Dendritic cell treated with granulocyte-macrophage colony-stimulating factor and Interleukin-4, amounts not matched to agents 40 ng/mL and 50 ng/mL, for 4 days (primary cell): Measurements from ENCODE around the gene USP48.
"Not testable (repeated sequence)": the region's sequence is repeated elsewhere in the genome, so short reads cannot be mapped to it uniquely, and the experiment has no call there.

ENCODE experiments used
- H3K27ac Mint-ChIP-seq: one replicate; pipeline ENCODE4 v1.8.0; 2022; ENCODE audit warnings: mild to moderate bottlenecking, mixed read lengths
- H3K27me3 Mint-ChIP-seq: one replicate; pipeline ENCODE4 v1.8.0; 2022; ENCODE audit warnings: mild to moderate bottlenecking, mixed read lengths
- H3K36me3 Mint-ChIP-seq: one replicate; pipeline ENCODE4 v1.8.0; 2022; ENCODE audit warnings: low read depth, mixed read lengths
- H3K4me1 Mint-ChIP-seq: one replicate; pipeline ENCODE4 v1.8.0; 2022; ENCODE audit warnings: low read depth, mixed read lengths
- H3K4me3 Mint-ChIP-seq: one replicate; pipeline ENCODE4 v1.8.0; 2022; ENCODE audit warnings: mild to moderate bottlenecking, moderate library complexity, mixed read lengths
- H3K9me3 Mint-ChIP-seq: one replicate; pipeline ENCODE4 v1.8.0; 2022; ENCODE audit warnings: mixed read lengths
- intact Hi-C: fragments of 100-400 bp; cut with micrococcal nuclease; formaldehyde crosslinking; loops from one replicate; pipeline ENCODE4 v1.15.0; 2022

Gene USP48

GRCh38 chr1:21801100-21801499 is 18.2 kb upstream of the USP48 start:
- intact Hi-C loops, result no loop called here
- no peak overlapping the region for H3K4me3 Mint-ChIP-seq
- H3K36me3 Mint-ChIP-seq, result no peaks in the 10 kb centered on the region
- no peaks in the 10 kb centered on the region for H3K9me3 Mint-ChIP-seq
- H3K4me1 Mint-ChIP-seq, result no peaks in the 10 kb centered on the region
- H3K27me3 Mint-ChIP-seq, result no peaks in the 10 kb centered on the region
- H3K27ac Mint-ChIP-seq, result no peak overlapping the region

- Mint-ChIP-seq H3K4me3 (no peak overlapping the region), H3K9me3 (peaks cover 8% of the 10 kb centered on the region), H3K27ac (no peak overlapping the region), H3K4me1 (no peaks in the 10 kb centered on the region), H3K27me3 (peaks cover 2% of the 10 kb centered on the region), H3K36me3 (no peaks in the 10 kb centered on the region)
- intact Hi-C loops, result no loop called here
Observed at GRCh38 chr1:21799730-21800129, 16.8 kb upstream of the USP48 start.

GRCh38 chr1:21795075-21795474 is 12.1 kb upstream of the USP48 start:
- Mint-ChIP-seq H3K27ac (no peak overlapping the region), H3K4me1 (peaks cover 12% of the 10 kb centered on the region), H3K4me3 (no peak overlapping the region), H3K36me3 (no peaks in the 10 kb centered on the region), H3K9me3 (peaks cover 13% of the 10 kb centered on the region), H3K27me3 (peaks cover 2% of the 10 kb centered on the region)
- intact Hi-C loops, result no loop called here

GRCh38 chr1:21794656-21795055 is 11.7 kb upstream of the USP48 start:
- Mint-ChIP-seq H3K4me1 (peaks cover 12% of the 10 kb centered on the region), H3K27me3 (peaks cover 2% of the 10 kb centered on the region), H3K27ac (no peak overlapping the region), H3K4me3 (no peak overlapping the region), H3K36me3 (no peaks in the 10 kb centered on the region), H3K9me3 (peaks cover 13% of the 10 kb centered on the region)
- intact Hi-C loops, result no loop called here

- peaks cover 2% of the 10 kb centered on the region for H3K27me3 Mint-ChIP-seq
- H3K4me1 Mint-ChIP-seq, result peaks cover 22% of the 10 kb centered on the region
- H3K27ac Mint-ChIP-seq, result no peak overlapping the region
- H3K4me3 Mint-ChIP-seq, result no peak overlapping the region
- intact Hi-C loops, result no loop called here
- peaks cover 13% of the 10 kb centered on the region for H3K9me3 Mint-ChIP-seq
- H3K36me3 Mint-ChIP-seq, result no peaks in the 10 kb centered on the region
Observed at GRCh38 chr1:21793104-21793503, 10.2 kb upstream of the USP48 start.

- intact Hi-C loops, result no loop called here
- Mint-ChIP-seq H3K27me3 (no peaks in the 10 kb centered on the region), H3K4me1 (peaks cover 26% of the 10 kb centered on the region), H3K27ac (no peak overlapping the region), H3K36me3 (peaks cover 20% of the 10 kb centered on the region), H3K4me3 (no peak overlapping the region), H3K9me3 (no peaks in the 10 kb centered on the region)
Observed at GRCh38 chr1:21786640-21787039, 3.7 kb upstream of the USP48 start.

- intact Hi-C loops, H3K27me3 Mint-ChIP-seq, H3K4me3 Mint-ChIP-seq, H3K27ac Mint-ChIP-seq, H3K9me3 Mint-ChIP-seq: not testable (repeated sequence)
- peaks cover 20% of the 10 kb centered on the region for H3K4me1 Mint-ChIP-seq
- peaks cover 20% of the 10 kb centered on the region for H3K36me3 Mint-ChIP-seq
Observed at GRCh38 chr1:21785764-21786163, 2.8 kb upstream of the USP48 start.

- H3K36me3 Mint-ChIP-seq, result peaks cover 20% of the 10 kb centered on the region
- H3K27ac Mint-ChIP-seq, result peak overlapping the region; percentile 100
- peak overlapping the region; percentile 98 for H3K4me3 Mint-ChIP-seq
- peaks cover 30% of the 10 kb centered on the region for H3K4me1 Mint-ChIP-seq
- no peaks in the 10 kb centered on the region for H3K27me3 Mint-ChIP-seq
- intact Hi-C loops, result loop anchor here (2.0 kb wide), 1 partner anchor 31 kb away; no protein-coding TSS in a partner anchor
- no peaks in the 10 kb centered on the region for H3K9me3 Mint-ChIP-seq
Observed at GRCh38 chr1:21783679-21784603, 992 bp upstream of the USP48 start.

GRCh38 chr1:21782349-21782867 is 541 bp downstream of the USP48 start:
- peak overlapping the region; percentile 100 for H3K27ac Mint-ChIP-seq
- H3K36me3 Mint-ChIP-seq, result peaks cover 20% of the 10 kb centered on the region
- peaks cover 26% of the 10 kb centered on the region for H3K4me1 Mint-ChIP-seq
- intact Hi-C loops, result loop anchor here (2.0 kb wide), 1 partner anchor 32 kb away; no protein-coding TSS in a partner anchor
- H3K4me3 Mint-ChIP-seq, result peak overlapping the region; percentile 98
- H3K9me3 Mint-ChIP-seq, result no peaks in the 10 kb centered on the region
- H3K27me3 Mint-ChIP-seq, result no peaks in the 10 kb centered on the region

- peak overlapping the region; percentile 100 for H3K27ac Mint-ChIP-seq
- intact Hi-C loops, result loop anchor here (2.0 kb wide), 1 partner anchor 33 kb away; no protein-coding TSS in a partner anchor
- no peaks in the 10 kb centered on the region for H3K9me3 Mint-ChIP-seq
- peak overlapping the region; percentile 98 for H3K4me3 Mint-ChIP-seq
- peaks cover 31% of the 10 kb centered on the region for H3K4me1 Mint-ChIP-seq
- peaks cover 21% of the 10 kb centered on the region for H3K36me3 Mint-ChIP-seq
- H3K27me3 Mint-ChIP-seq, result no peaks in the 10 kb centered on the region
Observed at GRCh38 chr1:21781815-21782348, 1.1 kb downstream of the USP48 start.

- Mint-ChIP-seq H3K36me3 (peaks cover 31% of the 10 kb centered on the region), H3K27me3 (no peaks in the 10 kb centered on the region), H3K27ac (peak overlapping the region; percentile 20), H3K4me1 (peaks cover 43% of the 10 kb centered on the region), H3K9me3 (no peaks in the 10 kb centered on the region), H3K4me3 (no peak overlapping the region)
- intact Hi-C loops, result no loop called here
Observed at GRCh38 chr1:21779613-21780521, 3.1 kb downstream of the USP48 start.

GRCh38 chr1:21778405-21778727 is 4.6 kb downstream of the USP48 start:
- no peaks in the 10 kb centered on the region for H3K27me3 Mint-ChIP-seq
- intact Hi-C loops, result no loop called here
- H3K27ac Mint-ChIP-seq, result no peak overlapping the region
- H3K4me1 Mint-ChIP-seq, result peaks cover 43% of the 10 kb centered on the region
- H3K36me3 Mint-ChIP-seq, result peaks cover 28% of the 10 kb centered on the region
- no peaks in the 10 kb centered on the region for H3K9me3 Mint-ChIP-seq
- no peak overlapping the region for H3K4me3 Mint-ChIP-seq

GRCh38 chr1:21776925-21777324 is 6.0 kb downstream of the USP48 start:
- Mint-ChIP-seq H3K4me1 (peaks cover 47% of the 10 kb centered on the region), H3K36me3 (peaks cover 14% of the 10 kb centered on the region)
- H3K9me3 Mint-ChIP-seq, intact Hi-C loops, H3K27ac Mint-ChIP-seq, H3K27me3 Mint-ChIP-seq, H3K4me3 Mint-ChIP-seq: not testable (repeated sequence)
